HCT116 (cell line): Measurements from ENCODE around the gene SPG21. TPM values are rescaled to one million over a fixed set of nuclear protein-coding genes. Genes with fewer than 3 reads are reported as not detected.

Experiments used
- ATAC-seq: fragments of 200-7000 bp; cut with Tn5 transposase; 2 replicates; pipeline ENCODE4 v1.9.1; 2020; ENCODE audit warnings: mild to moderate bottlenecking, moderate library complexity
- BruUV-seq: library from RNA; stranded (reverse); fragments of 400-500 nt; replicated peaks from 2 replicates; lab custom pipeline; 2021; lab: Mats Ljungman, UMichigan
- CTCF ChIA-PET: fragments of 300-600 bp; sonication (Branson Sonifier 250); formaldehyde crosslinking; loops from one replicate; lab custom pipeline; 2021; ENCODE audit warnings: antibody characterized with exemption; lab: Charles Lee
- POLR2A ChIA-PET: fragments of 300-600, 350-600 bp; sonication (Branson Sonifier 250); formaldehyde crosslinking; loops from one replicate; lab custom pipeline; 2021; ENCODE audit warnings: antibody characterized with exemption; lab: Charles Lee
- RAD21 ChIA-PET, 2 experiments: fragments of 300-600 bp; sonication (Branson Sonifier 250); formaldehyde crosslinking; loops; one replicate each; lab custom pipeline; 2023; ENCODE audit warnings: low total read pairs in 2 of 2; ENCODE audit not compliant: uncharacterized antibody in 2 of 2, unreplicated experiment in 2 of 2, low non-redundant PET in 1 of 2; lab: Charles Lee
- DNase-seq: peaks from one replicate; pipeline ENCODE4 v3.0.0-alpha.2; 2010; ENCODE audit warnings: low read depth, low spot score
- H2AFZ ChIP-seq: fragments of 200-600 bp; shearing (Covaris generic), sonication (generic); 2 replicates; pipeline ENCODE4 v1.6.1; 2017; ENCODE audit warnings: low read depth, mixed run types, mixed read lengths, antibody characterized with exemption, low read length; ENCODE audit not compliant: poor library complexity, severe bottlenecking
- H3K27ac ChIP-seq: 2 replicates; pipeline ENCODE4 v1.5.1; 2012; ENCODE audit warnings: low read depth, low read length
- H3K27me3 ChIP-seq: fragments of 200-600 bp; sonication (generic); 2 replicates; pipeline ENCODE4 v1.6.1; 2016; ENCODE audit warnings: mixed run types, low read length, mixed read lengths; ENCODE audit not compliant: insufficient read depth
- H3K36me3 ChIP-seq, 2 experiments: fragments of 200-500 bp in 1 of 2; fragments of 200-600 bp in 1 of 2; sonication (Bioruptor generic) in 1 of 2; sonication (generic) in 1 of 2; 2 replicates each; pipeline versions ENCODE4 v1.5.1 to v1.6.1; 2014 to 2016; ENCODE audit warnings: low read length in 2 of 2, inconsistent platforms in 1 of 2, mixed read lengths in 1 of 2, mixed run types in 1 of 2; ENCODE audit not compliant: insufficient read depth in 2 of 2, control insufficient read depth in 1 of 2
- H3K4me1 ChIP-seq, 2 experiments: fragments of 200-600 bp in 1 of 2; sonication (generic) in 1 of 2; 2 replicates each; pipeline versions ENCODE4 v1.5.1 to v1.6.1; 2012 to 2017; ENCODE audit warnings: low read length in 2 of 2, inconsistent platforms in 1 of 2, mild to moderate bottlenecking in 1 of 2, mixed read lengths in 1 of 2, mixed run types in 1 of 2, moderate library complexity in 1 of 2; ENCODE audit not compliant: insufficient read depth in 2 of 2, control insufficient read depth in 1 of 2
- H3K4me2 ChIP-seq: fragments of 200-600 bp; sonication (generic); 2 replicates; pipeline ENCODE4 v1.6.1; 2017; ENCODE audit warnings: mixed run types, low read length, mixed read lengths
- H3K4me3 ChIP-seq, 2 experiments: fragments of 200-600 bp in 1 of 2; sonication (generic) in 1 of 2; replicated peaks in 1 of 2; 2 replicates each; pipeline ENCODE4 v1.5.1; 2011 to 2016; ENCODE audit warnings: low read length in 2 of 2, control low read depth in 1 of 2, low read depth in 1 of 2, mild to moderate bottlenecking in 1 of 2, mixed read lengths in 1 of 2, mixed run types in 1 of 2
- H3K79me2 ChIP-seq: fragments of 200-600 bp; sonication (generic); 2 replicates; pipeline ENCODE4 v1.6.1; 2017; ENCODE audit warnings: mild to moderate bottlenecking, mixed run types, low read length, moderate library complexity, mixed read lengths; ENCODE audit not compliant: insufficient read depth
- H3K9ac ChIP-seq: fragments of 200-600 bp; sonication (generic); 2 replicates; pipeline ENCODE4 v1.6.1; 2016; ENCODE audit warnings: low read length, mixed read lengths
- H3K9me2 ChIP-seq: fragments of 200-600 bp; sonication (generic), shearing (Covaris generic); 2 replicates; pipeline ENCODE4 v1.6.1; 2017; ENCODE audit warnings: mixed run types, mild to moderate bottlenecking, moderate library complexity; ENCODE audit not compliant: insufficient read depth
- H3K9me3 ChIP-seq, 2 experiments: fragments of 200-500 bp in 1 of 2; fragments of 200-600 bp in 1 of 2; sonication (Bioruptor generic) in 1 of 2; sonication (generic) in 1 of 2; 2 replicates each; pipeline ENCODE4 v1.6.1; 2014 to 2017; ENCODE audit warnings: low read length in 2 of 2, mixed read lengths in 2 of 2, inconsistent platforms in 1 of 2, low read depth in 1 of 2, mild to moderate bottlenecking in 1 of 2, mixed run types in 1 of 2, moderate library complexity in 1 of 2; ENCODE audit not compliant: control insufficient read depth in 1 of 2, insufficient read depth in 1 of 2
- H4K20me1 ChIP-seq: fragments of 200-600 bp; sonication (generic), shearing (Covaris generic); 2 replicates; pipeline ENCODE4 v1.6.1; 2017; ENCODE audit warnings: mixed run types, mild to moderate bottlenecking, moderate library complexity; ENCODE audit not compliant: insufficient read depth
- CBX3 ChIP-seq: IDR thresholded peaks from 2 replicates; pipeline ENCODE4 v1.6.1; 2012; ENCODE audit warnings: low read depth
- EGR1 ChIP-seq: IDR thresholded peaks from 2 replicates; pipeline ENCODE4 v1.6.1; 2012; ENCODE audit warnings: low read depth
- ELF1 ChIP-seq: IDR thresholded peaks from 2 replicates; pipeline ENCODE4 v1.6.1; 2012; ENCODE audit warnings: low read depth, borderline replicate concordance
- FOSL1 ChIP-seq: IDR thresholded peaks from 2 replicates; pipeline ENCODE4 v1.6.1; 2012; ENCODE audit warnings: low read depth
- POLR2AphosphoS5 ChIP-seq: IDR thresholded peaks from 2 replicates; pipeline ENCODE4 v1.6.1; 2011; ENCODE audit warnings: mild to moderate bottlenecking, low read depth, low read length, moderate library complexity
- SIN3A ChIP-seq: IDR thresholded peaks from 2 replicates; pipeline ENCODE4 v1.6.1; 2012; ENCODE audit warnings: low read depth
- SP1 ChIP-seq: IDR thresholded peaks from 2 replicates; pipeline ENCODE4 v1.6.1; 2012; ENCODE audit warnings: low read depth
- TCF7L2 ChIP-seq: IDR thresholded peaks from 2 replicates; pipeline ENCODE4 v1.7.0; 2011; ENCODE audit warnings: borderline replicate concordance, inconsistent platforms; ENCODE audit not compliant: insufficient read depth, insufficient read length; ENCODE audit errors: extremely low read depth
- ZFX ChIP-seq: fragments of 450-650 bp; IDR thresholded peaks from 2 replicates; pipeline ENCODE4 v1.6.1; 2017
- ZNF274 ChIP-seq: fragments of 200-500 bp; sonication (Bioruptor generic); IDR thresholded peaks from 2 replicates; pipeline ENCODE4 v1.6.1; 2014; ENCODE audit warnings: mild to moderate bottlenecking, low read depth, low read length, inconsistent platforms
- intact Hi-C: fragments of 100-400 bp; cut with micrococcal nuclease; formaldehyde crosslinking; loops from 2 replicates; pipeline ENCODE4 v1.10.0; 2022
- total RNA-seq: library from RNA; stranded (reverse); gene quantifications from one replicate; pipeline ENCODE4 v1.2.1, GENCODE V29; 2021; ENCODE audit not compliant: unreplicated experiment
- TF ChIP-seq, protein P1 (sequence below): IDR thresholded peaks from 2 replicates; pipeline ENCODE4 v1.6.1; 2012; ENCODE audit warnings: low read depth
- TF ChIP-seq, protein P2 (sequence below), 3 experiments: fragments of 200-600 bp in 1 of 3; sonication (generic) in 1 of 3; IDR thresholded peaks in 2 of 3; conservative IDR thresholded peaks in 1 of 3; 2 replicates each; pipeline ENCODE4 v1.5.1; 2012 to 2017; ENCODE audit warnings: low read depth in 2 of 3, low read length in 2 of 3, antibody characterized with exemption in 1 of 3, borderline replicate concordance in 1 of 3, control low read depth in 1 of 3, mild to moderate bottlenecking in 1 of 3, mixed read lengths in 1 of 3, mixed run types in 1 of 3, moderate library complexity in 1 of 3; ENCODE audit not compliant: insufficient read depth in 1 of 3
- TF ChIP-seq, protein P3 (sequence below): IDR thresholded peaks from 2 replicates; pipeline ENCODE4 v1.6.1; 2011; ENCODE audit warnings: mild to moderate bottlenecking, low read length, moderate library complexity; ENCODE audit not compliant: insufficient replicate concordance; ENCODE audit errors: extremely low read depth

The SPG21 gene
- total RNA-seq, 1 experiment from 2014 or later: 72.7 TPM

DNA sequence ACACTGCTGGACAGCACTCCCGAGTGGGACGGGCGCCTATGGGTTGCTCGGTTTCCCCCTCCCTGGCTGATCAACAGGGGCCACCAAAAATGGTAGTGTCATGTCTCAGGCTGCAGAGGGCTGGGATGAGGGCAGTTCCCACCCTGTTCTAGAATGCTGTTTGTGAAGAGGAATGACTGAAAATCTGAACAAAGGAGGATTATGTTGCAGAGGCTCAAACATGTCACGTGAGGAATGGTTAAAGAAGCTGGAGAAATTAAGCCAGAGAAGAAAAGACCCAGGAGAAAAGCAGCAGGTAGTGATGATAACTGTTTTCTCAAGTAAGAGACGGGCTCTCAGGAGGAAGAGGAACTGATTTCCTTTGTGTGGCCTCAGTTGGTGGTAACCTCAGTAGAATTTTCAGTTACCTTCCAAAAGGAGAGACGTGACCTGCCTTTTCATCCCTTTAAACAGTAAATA lies 10.4 kb downstream of the SPG21 start (continued):
- TF ChIP-seq, protein P1, sequence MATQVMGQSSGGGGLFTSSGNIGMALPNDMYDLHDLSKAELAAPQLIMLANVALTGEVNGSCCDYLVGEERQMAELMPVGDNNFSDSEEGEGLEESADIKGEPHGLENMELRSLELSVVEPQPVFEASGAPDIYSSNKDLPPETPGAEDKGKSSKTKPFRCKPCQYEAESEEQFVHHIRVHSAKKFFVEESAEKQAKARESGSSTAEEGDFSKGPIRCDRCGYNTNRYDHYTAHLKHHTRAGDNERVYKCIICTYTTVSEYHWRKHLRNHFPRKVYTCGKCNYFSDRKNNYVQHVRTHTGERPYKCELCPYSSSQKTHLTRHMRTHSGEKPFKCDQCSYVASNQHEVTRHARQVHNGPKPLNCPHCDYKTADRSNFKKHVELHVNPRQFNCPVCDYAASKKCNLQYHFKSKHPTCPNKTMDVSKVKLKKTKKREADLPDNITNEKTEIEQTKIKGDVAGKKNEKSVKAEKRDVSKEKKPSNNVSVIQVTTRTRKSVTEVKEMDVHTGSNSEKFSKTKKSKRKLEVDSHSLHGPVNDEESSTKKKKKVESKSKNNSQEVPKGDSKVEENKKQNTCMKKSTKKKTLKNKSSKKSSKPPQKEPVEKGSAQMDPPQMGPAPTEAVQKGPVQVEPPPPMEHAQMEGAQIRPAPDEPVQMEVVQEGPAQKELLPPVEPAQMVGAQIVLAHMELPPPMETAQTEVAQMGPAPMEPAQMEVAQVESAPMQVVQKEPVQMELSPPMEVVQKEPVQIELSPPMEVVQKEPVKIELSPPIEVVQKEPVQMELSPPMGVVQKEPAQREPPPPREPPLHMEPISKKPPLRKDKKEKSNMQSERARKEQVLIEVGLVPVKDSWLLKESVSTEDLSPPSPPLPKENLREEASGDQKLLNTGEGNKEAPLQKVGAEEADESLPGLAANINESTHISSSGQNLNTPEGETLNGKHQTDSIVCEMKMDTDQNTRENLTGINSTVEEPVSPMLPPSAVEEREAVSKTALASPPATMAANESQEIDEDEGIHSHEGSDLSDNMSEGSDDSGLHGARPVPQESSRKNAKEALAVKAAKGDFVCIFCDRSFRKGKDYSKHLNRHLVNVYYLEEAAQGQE: no peak
- TF ChIP-seq, protein P2, sequence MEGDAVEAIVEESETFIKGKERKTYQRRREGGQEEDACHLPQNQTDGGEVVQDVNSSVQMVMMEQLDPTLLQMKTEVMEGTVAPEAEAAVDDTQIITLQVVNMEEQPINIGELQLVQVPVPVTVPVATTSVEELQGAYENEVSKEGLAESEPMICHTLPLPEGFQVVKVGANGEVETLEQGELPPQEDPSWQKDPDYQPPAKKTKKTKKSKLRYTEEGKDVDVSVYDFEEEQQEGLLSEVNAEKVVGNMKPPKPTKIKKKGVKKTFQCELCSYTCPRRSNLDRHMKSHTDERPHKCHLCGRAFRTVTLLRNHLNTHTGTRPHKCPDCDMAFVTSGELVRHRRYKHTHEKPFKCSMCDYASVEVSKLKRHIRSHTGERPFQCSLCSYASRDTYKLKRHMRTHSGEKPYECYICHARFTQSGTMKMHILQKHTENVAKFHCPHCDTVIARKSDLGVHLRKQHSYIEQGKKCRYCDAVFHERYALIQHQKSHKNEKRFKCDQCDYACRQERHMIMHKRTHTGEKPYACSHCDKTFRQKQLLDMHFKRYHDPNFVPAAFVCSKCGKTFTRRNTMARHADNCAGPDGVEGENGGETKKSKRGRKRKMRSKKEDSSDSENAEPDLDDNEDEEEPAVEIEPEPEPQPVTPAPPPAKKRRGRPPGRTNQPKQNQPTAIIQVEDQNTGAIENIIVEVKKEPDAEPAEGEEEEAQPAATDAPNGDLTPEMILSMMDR (IDR thresholded peaks at IDR 0.05 in 2 of 3, conservative IDR thresholded peaks at IDR 0.05 in 1 of 3; ENCODE audit: borderline replicate concordance in 1 of 3, insufficient read depth in 1 of 3, low read depth in 2 of 3, low read length in 2 of 3): no peak
- TF ChIP-seq SIN3A (no peak), ZFX (no peak), ELF1 (no peak), FOSL1 (no peak)

DNA sequence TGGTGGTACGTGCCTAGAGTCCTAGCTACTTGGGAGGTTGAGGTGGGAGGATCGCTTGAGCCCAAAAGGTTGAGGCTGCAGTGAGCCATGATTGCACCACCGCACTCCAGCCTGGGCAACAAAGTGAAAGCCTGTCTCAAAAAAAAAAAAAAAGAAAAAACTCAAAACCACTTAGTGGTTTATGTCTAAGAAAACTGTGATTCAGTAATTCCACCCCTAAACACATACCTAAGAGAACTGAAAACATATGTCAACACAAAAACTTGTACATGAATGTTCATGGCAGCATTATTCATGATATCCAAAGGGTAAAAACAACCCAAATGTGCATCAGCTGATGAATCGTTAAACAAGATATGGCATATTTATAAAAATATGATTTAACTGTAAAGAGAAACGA lies 14.3 kb downstream of the SPG21 start:
- H3K9ac ChIP-seq: no peak overlapping the region
- no peak overlapping the region for H2AFZ ChIP-seq
- 0 out of 2 replicates have a peak, but pooled peaks cover 5% of the 10 kb centered on the region for H3K79me2 ChIP-seq
- H3K27me3 ChIP-seq: no peaks in the 10 kb centered on the region
- no peaks in the 10 kb centered on the region for H3K9me3 ChIP-seq
- H3K4me3 ChIP-seq: no peak overlapping the region
- no peaks in the 10 kb centered on the region for H4K20me1 ChIP-seq
- H3K4me2 ChIP-seq: no peak overlapping the region
- H3K9me2 ChIP-seq: no peaks in the 10 kb centered on the region
- peaks cover 25 to 30% of the 10 kb centered on the region in 2 experiments for H3K36me3 ChIP-seq
- ATAC-seq (no peak), DNase-seq (no peak)
- ChIA-PET RAD21 (interaction anchor here in 1 of 2 experiments (0.7 kb wide), 1 partner anchor 283 kb away, joined by 3 read pairs; no protein-coding TSS in a partner anchor), POLR2A (no interaction called here), CTCF (no interaction called here)
- no TSS peak for BruUV-seq
- intact Hi-C loops: no loop called here
- H3K4me1 ChIP-seq: peaks cover 0 to 13% of the 10 kb centered on the region in 2 experiments; a peak in 1 of 4 replicates
- no peak overlapping the region for H3K27ac ChIP-seq
- no peak for TF ChIP-seq ZFX
- TF ChIP-seq CBX3: no peak
- TF ChIP-seq SP1: no peak
- TF ChIP-seq ELF1: no peak
- no peak for TF ChIP-seq ZNF274
- TF ChIP-seq, protein P2 (IDR thresholded peaks at IDR 0.05 in 2 of 3, conservative IDR thresholded peaks at IDR 0.05 in 1 of 3; ENCODE audit: borderline replicate concordance in 1 of 3, insufficient read depth in 1 of 3, low read depth in 2 of 3, low read length in 2 of 3): no peak
- no peak for TF ChIP-seq POLR2AphosphoS5
- no peak for TF ChIP-seq TCF7L2
- TF ChIP-seq, protein P3, sequence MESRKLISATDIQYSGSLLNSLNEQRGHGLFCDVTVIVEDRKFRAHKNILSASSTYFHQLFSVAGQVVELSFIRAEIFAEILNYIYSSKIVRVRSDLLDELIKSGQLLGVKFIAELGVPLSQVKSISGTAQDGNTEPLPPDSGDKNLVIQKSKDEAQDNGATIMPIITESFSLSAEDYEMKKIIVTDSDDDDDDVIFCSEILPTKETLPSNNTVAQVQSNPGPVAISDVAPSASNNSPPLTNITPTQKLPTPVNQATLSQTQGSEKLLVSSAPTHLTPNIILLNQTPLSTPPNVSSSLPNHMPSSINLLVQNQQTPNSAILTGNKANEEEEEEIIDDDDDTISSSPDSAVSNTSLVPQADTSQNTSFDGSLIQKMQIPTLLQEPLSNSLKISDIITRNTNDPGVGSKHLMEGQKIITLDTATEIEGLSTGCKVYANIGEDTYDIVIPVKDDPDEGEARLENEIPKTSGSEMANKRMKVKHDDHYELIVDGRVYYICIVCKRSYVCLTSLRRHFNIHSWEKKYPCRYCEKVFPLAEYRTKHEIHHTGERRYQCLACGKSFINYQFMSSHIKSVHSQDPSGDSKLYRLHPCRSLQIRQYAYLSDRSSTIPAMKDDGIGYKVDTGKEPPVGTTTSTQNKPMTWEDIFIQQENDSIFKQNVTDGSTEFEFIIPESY: no peak
- no peak for TF ChIP-seq EGR1
